SK-N-MC (cell line): Measurements from ENCODE around the gene ESYT2.
A peak's percentile ranks its signal among the peaks of the same experiment; 100 is the strongest.

Source experiments
- EZH2 ChIP-seq: fragments of 200-600 bp; sonication (generic); IDR thresholded peaks from one replicate; pipeline ENCODE4 v1.6.1; 2017; ENCODE audit warnings: antibody characterized with exemption
- FOXP2 ChIP-seq: optimal IDR thresholded peaks from 2 replicates; pipeline ENCODE3; 2011; ENCODE audit warnings: mild to moderate bottlenecking, moderate library complexity; ENCODE audit not compliant: insufficient read depth; ENCODE audit errors: extremely low read length, control extremely low read depth
- POLR2AphosphoS5 ChIP-seq: IDR thresholded peaks from 2 replicates; pipeline ENCODE4 v1.6.1; 2012; ENCODE audit warnings: mild to moderate bottlenecking, low read depth, low read length, borderline replicate concordance

DNA sequence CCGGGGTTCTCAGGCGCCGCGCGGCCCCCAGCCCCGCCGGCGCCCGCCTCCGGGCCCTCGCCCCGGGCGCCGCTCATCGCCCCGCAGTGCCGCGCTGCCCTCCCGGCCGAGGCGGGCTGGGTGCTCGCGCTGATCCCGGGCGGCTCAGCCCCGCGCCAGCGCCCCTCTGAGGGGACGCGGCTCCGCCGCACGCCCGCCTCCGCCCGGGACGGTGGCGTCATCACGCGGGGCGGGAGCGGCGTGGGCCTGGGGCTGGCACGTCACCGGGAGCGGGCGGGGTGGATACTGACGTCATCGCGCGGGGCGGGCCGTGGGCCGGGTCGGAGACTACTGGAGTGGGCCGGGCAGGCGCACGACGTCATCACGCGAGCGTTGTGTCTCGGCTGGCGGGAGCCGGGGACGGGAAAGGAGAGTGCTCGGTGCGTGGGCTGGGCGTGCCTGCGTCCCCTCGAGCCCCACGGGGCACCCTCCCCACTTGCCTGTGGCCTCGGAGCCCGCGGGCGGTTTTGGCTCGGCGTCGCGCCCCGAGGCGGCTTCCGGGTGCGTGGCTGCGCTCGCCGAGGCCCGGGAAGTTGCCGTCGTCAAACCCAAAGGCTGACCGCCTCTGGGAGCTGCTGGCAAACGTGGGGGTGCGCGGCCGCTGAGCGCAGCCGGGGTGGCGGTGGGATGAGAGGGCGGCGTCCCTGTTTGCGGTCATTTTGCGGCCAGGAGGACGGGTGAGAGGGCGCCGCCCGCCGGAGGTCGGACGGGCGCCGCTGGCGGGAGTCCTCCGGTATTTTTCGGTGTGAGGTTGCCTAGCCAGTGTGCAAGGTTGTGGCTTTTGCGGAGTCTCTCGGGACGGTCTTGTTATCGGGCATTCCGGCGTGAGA is at the start of gene ESYT2:
- TF ChIP-seq POLR2AphosphoS5 (peak; percentile 97), EZH2 (no peak), FOXP2 (no peak)
